SK-N-MC (cell line): ENCODE data around the gene DCBLD2.

Experiments used
- EZH2 ChIP-seq: fragments of 200-600 bp; sonication (generic); IDR thresholded peaks from one replicate; pipeline ENCODE4 v1.6.1; 2017; ENCODE audit warnings: antibody characterized with exemption
- POLR2AphosphoS5 ChIP-seq: IDR thresholded peaks from 2 replicates; pipeline ENCODE4 v1.6.1; 2012; ENCODE audit warnings: mild to moderate bottlenecking, low read depth, low read length, borderline replicate concordance

DNA sequence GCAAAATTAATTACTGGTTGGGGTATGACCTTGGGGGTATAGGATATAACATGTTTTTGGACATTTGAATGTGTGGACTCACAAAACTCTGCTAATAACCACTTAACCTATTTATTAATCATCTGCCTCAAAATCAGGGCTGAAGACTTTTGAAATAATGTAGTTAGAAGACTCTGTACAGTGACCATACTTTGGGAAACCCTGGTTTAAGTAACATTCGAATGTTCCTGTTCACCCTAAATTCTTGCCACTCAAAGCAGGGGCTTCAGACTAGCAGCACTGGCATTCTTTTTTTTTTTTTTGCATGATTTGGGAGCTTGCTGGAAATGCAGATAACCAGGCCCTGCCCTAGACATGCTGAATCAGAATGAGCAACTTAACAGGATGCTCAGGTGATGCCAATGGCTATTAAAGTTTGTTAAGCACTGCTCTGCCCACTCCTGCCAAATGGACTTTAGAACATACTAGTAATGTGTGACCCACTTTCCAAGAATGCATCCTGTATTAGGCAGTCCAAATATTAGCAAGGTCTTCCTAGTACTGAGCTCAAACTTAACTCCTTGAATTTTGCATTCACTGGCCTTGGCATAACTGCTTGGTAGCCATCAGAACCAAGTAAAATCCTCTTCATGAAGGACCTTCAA, 151.1 kb downstream of the DCBLD2 start:
- no peak for TF ChIP-seq EZH2
- no peak for TF ChIP-seq POLR2AphosphoS5
